ENCODE measurements around the gene LNPEP.

DNA sequence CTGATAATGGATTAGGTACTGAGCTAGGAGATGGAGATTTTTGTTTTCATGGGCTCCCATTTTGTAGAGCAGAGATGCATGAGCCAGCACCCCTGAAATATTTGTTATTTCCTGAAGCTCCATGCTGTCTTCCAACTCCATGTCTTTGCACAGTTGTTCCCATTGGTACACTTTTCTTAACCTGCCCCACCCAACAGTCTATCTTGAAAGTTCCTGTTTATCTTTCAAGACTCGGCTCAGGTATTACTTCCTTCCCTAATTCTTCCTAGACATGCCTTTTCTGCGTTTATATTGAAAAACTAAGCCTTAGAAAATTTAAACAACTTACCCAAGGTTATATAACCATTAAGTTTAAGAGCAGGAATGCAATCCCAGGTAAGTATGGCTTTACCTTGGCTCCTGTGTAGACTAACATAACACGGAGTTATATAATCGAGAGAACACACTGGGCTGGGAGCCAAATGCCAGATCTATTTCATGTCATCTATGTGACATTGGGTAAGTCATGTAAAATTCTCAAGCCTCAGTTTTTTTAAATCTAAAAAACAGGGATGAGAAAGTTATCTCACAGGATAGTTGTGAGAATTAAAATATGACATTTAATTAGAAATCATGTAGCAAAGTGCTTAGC is 139.1 kb downstream of the LNPEP start:
- TF ChIP-seq EZH2phosphoT487 (IDR thresholded peaks at IDR 0.05; ENCODE audit: insufficient read depth, low read depth) = no peak
- no peak for TF ChIP-seq EZH2 (IDR thresholded peaks at IDR 0.05; ENCODE audit: insufficient read depth, poor library complexity, severe bottlenecking)

Measured in GM23248 (cell line).